K562 (cell line): ENCODE results near the gene GALNT9. TPM values are rescaled to one million over a fixed set of nuclear protein-coding genes. Genes with fewer than 3 reads are reported as not detected.

Source experiments
- EGR1 ChIP-seq: fragments of 450-650 bp; conservative IDR thresholded peaks from 2 replicates; pipeline ENCODE4 v1.6.1; 2017; ENCODE audit warnings: mild to moderate bottlenecking
- HES1 ChIP-seq: fragments of 450-650 bp; IDR thresholded peaks from 2 replicates; pipeline ENCODE4 v1.6.1; 2016; ENCODE audit warnings: low read depth, mild to moderate bottlenecking, moderate library complexity
- SMARCE1 ChIP-seq: fragments of 450-650 bp; IDR thresholded peaks from 2 replicates; pipeline ENCODE4 v1.7.1; 2016; ENCODE audit warnings: mild to moderate bottlenecking
- TRIM28 ChIP-seq: fragments of 450-650 bp; IDR thresholded peaks from 2 replicates; pipeline ENCODE4 v1.6.1; 2017
- polyA plus RNA-seq, 8 experiments: library from polyadenylated mRNA; depleted of rRNA in 4 of 8; stranded (reverse) in 5 of 8; unstranded in 3 of 8; fragments of >200 nt; fragmentation: Nextera tagmentation in 2 of 8; fragmentation: Illumina TruSeq in 1 of 8; extraction: Ambion mirVana in 2 of 8; extraction: Trizol in 1 of 8; gene quantifications; 2 replicates each; pipeline versions ENCODE4 v1.2.1 to v1.2.3, GENCODE V29; 2011 to 2014; ENCODE audit warnings: inconsistent platforms in 1 of 8, missing spikeins in 1 of 8
- total RNA-seq, 7 experiments: library from RNA; depleted of rRNA in 6 of 7; stranded (reverse); fragments of >200 nt in 6 of 7; fragmentation: Illumina TruSeq in 2 of 7; extraction: Trizol in 2 of 7; gene quantifications; 2 replicates each; pipeline versions ENCODE4 v1.2.1 to v1.2.3, GENCODE V29; 2011 to 2021; ENCODE audit warnings: low replicate concordance in 1 of 7
- TF ChIP-seq, protein P1 (sequence below): fragments of 450-650 bp; IDR thresholded peaks from 2 replicates; pipeline ENCODE4 v1.6.1; 2016; ENCODE audit warnings: mild to moderate bottlenecking, moderate library complexity
- TF ChIP-seq, protein P2 (sequence below): fragments of 250-450 bp; sonication (Bioruptor Pico); IDR thresholded peaks from 2 replicates; pipeline ENCODE4 v1.4.0; 2020; ENCODE audit warnings: mild to moderate bottlenecking, moderate library complexity
- TF ChIP-seq, protein P3 (sequence below): fragments of 250-450 bp; sonication (Bioruptor Pico); IDR thresholded peaks from 2 replicates; pipeline ENCODE4 v1.8.0; 2022; ENCODE audit warnings: inconsistent platforms, mild to moderate bottlenecking, moderate library complexity, borderline replicate concordance
- TF ChIP-seq, protein P4 (sequence below): fragments of 450-650 bp; IDR thresholded peaks from 2 replicates; pipeline ENCODE4 v1.7.0; 2016; ENCODE audit warnings: borderline replicate concordance

GALNT9 gene
- total and polyA plus RNA-seq, 9 of the 15 experiments (the other 6 are each of a cell fraction or from before 2014, with no cell fraction given) = not detected

DNA sequence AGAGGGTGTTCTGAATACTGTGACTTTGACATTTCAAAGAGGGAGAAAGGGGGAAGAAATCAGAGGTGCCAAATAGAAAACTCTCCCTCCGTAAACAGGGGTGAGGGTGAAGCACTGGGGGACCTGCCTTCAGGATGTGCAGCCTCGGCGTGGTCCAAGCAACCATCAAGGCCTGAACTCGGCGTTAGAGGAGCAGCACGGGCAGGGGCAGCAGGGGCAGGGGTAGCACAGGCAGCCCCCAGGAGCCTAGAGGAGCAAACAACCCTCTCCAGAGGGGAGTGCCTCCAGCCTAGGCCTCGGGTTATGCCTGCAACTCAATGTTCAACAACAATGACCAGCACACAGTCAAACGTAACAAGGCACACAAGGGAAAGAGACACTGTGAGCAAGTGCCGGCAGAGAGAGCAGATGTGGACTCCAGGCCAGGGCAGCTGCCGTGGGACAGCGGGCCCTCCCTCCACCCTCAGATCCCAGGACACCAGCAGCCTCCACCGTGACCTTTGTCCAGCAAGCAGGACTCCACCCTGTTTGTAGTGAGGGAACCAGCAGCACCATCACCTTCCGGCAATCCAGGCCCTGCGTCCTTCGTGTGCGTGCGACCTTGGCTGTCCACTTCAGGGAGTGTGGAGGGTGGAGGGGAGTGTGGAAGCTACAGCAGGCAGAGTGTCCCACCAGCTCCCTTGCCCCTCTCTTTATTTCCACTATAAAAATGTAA is 18.0 kb downstream of the GALNT9 start (continued):
- TF ChIP-seq, protein P1, sequence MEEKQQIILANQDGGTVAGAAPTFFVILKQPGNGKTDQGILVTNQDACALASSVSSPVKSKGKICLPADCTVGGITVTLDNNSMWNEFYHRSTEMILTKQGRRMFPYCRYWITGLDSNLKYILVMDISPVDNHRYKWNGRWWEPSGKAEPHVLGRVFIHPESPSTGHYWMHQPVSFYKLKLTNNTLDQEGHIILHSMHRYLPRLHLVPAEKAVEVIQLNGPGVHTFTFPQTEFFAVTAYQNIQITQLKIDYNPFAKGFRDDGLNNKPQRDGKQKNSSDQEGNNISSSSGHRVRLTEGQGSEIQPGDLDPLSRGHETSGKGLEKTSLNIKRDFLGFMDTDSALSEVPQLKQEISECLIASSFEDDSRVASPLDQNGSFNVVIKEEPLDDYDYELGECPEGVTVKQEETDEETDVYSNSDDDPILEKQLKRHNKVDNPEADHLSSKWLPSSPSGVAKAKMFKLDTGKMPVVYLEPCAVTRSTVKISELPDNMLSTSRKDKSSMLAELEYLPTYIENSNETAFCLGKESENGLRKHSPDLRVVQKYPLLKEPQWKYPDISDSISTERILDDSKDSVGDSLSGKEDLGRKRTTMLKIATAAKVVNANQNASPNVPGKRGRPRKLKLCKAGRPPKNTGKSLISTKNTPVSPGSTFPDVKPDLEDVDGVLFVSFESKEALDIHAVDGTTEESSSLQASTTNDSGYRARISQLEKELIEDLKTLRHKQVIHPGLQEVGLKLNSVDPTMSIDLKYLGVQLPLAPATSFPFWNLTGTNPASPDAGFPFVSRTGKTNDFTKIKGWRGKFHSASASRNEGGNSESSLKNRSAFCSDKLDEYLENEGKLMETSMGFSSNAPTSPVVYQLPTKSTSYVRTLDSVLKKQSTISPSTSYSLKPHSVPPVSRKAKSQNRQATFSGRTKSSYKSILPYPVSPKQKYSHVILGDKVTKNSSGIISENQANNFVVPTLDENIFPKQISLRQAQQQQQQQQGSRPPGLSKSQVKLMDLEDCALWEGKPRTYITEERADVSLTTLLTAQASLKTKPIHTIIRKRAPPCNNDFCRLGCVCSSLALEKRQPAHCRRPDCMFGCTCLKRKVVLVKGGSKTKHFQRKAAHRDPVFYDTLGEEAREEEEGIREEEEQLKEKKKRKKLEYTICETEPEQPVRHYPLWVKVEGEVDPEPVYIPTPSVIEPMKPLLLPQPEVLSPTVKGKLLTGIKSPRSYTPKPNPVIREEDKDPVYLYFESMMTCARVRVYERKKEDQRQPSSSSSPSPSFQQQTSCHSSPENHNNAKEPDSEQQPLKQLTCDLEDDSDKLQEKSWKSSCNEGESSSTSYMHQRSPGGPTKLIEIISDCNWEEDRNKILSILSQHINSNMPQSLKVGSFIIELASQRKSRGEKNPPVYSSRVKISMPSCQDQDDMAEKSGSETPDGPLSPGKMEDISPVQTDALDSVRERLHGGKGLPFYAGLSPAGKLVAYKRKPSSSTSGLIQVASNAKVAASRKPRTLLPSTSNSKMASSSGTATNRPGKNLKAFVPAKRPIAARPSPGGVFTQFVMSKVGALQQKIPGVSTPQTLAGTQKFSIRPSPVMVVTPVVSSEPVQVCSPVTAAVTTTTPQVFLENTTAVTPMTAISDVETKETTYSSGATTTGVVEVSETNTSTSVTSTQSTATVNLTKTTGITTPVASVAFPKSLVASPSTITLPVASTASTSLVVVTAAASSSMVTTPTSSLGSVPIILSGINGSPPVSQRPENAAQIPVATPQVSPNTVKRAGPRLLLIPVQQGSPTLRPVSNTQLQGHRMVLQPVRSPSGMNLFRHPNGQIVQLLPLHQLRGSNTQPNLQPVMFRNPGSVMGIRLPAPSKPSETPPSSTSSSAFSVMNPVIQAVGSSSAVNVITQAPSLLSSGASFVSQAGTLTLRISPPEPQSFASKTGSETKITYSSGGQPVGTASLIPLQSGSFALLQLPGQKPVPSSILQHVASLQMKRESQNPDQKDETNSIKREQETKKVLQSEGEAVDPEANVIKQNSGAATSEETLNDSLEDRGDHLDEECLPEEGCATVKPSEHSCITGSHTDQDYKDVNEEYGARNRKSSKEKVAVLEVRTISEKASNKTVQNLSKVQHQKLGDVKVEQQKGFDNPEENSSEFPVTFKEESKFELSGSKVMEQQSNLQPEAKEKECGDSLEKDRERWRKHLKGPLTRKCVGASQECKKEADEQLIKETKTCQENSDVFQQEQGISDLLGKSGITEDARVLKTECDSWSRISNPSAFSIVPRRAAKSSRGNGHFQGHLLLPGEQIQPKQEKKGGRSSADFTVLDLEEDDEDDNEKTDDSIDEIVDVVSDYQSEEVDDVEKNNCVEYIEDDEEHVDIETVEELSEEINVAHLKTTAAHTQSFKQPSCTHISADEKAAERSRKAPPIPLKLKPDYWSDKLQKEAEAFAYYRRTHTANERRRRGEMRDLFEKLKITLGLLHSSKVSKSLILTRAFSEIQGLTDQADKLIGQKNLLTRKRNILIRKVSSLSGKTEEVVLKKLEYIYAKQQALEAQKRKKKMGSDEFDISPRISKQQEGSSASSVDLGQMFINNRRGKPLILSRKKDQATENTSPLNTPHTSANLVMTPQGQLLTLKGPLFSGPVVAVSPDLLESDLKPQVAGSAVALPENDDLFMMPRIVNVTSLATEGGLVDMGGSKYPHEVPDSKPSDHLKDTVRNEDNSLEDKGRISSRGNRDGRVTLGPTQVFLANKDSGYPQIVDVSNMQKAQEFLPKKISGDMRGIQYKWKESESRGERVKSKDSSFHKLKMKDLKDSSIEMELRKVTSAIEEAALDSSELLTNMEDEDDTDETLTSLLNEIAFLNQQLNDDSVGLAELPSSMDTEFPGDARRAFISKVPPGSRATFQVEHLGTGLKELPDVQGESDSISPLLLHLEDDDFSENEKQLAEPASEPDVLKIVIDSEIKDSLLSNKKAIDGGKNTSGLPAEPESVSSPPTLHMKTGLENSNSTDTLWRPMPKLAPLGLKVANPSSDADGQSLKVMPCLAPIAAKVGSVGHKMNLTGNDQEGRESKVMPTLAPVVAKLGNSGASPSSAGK = no peak
- no peak for TF ChIP-seq HES1
- TF ChIP-seq, protein P2, sequence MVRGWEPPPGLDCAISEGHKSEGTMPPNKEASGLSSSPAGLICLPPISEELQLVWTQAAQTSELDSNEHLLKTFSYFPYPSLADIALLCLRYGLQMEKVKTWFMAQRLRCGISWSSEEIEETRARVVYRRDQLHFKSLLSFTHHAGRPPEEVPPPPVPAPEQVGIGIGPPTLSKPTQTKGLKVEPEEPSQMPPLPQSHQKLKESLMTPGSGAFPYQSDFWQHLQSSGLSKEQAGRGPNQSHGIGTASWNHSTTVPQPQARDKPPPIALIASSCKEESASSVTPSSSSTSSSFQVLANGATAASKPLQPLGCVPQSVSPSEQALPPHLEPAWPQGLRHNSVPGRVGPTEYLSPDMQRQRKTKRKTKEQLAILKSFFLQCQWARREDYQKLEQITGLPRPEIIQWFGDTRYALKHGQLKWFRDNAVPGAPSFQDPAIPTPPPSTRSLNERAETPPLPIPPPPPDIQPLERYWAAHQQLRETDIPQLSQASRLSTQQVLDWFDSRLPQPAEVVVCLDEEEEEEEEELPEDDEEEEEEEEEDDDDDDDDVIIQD (CRISPR knock-in tag) = no peak
- no peak for TF ChIP-seq SMARCE1
- TF ChIP-seq EGR1 = no peak
- TF ChIP-seq, protein P3, sequence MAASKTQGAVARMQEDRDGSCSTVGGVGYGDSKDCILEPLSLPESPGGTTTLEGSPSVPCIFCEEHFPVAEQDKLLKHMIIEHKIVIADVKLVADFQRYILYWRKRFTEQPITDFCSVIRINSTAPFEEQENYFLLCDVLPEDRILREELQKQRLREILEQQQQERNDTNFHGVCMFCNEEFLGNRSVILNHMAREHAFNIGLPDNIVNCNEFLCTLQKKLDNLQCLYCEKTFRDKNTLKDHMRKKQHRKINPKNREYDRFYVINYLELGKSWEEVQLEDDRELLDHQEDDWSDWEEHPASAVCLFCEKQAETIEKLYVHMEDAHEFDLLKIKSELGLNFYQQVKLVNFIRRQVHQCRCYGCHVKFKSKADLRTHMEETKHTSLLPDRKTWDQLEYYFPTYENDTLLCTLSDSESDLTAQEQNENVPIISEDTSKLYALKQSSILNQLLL (CRISPR knock-in tag) = no peak
- TF ChIP-seq, protein P4, sequence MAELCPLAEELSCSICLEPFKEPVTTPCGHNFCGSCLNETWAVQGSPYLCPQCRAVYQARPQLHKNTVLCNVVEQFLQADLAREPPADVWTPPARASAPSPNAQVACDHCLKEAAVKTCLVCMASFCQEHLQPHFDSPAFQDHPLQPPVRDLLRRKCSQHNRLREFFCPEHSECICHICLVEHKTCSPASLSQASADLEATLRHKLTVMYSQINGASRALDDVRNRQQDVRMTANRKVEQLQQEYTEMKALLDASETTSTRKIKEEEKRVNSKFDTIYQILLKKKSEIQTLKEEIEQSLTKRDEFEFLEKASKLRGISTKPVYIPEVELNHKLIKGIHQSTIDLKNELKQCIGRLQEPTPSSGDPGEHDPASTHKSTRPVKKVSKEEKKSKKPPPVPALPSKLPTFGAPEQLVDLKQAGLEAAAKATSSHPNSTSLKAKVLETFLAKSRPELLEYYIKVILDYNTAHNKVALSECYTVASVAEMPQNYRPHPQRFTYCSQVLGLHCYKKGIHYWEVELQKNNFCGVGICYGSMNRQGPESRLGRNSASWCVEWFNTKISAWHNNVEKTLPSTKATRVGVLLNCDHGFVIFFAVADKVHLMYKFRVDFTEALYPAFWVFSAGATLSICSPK = no peak
- peak; percentile 52; the same call in 1 of the 2 replicates for TF ChIP-seq TRIM28
